NOMO-1 treated with dmso at 0.1 percent for 144 hours (cell line): ENCODE data around the gene FBXO22.
"Not testable (repeated sequence)": the region's sequence is repeated elsewhere in the genome, so short reads cannot be mapped to it uniquely, and the experiment has no call there.

Source experiments
- DNase-seq: peaks from one replicate; lab custom pipeline; 2025; ENCODE audit not compliant: unreplicated experiment; lab: John Stamatoyannopoulos, UW

The FBXO22 gene

DNA sequence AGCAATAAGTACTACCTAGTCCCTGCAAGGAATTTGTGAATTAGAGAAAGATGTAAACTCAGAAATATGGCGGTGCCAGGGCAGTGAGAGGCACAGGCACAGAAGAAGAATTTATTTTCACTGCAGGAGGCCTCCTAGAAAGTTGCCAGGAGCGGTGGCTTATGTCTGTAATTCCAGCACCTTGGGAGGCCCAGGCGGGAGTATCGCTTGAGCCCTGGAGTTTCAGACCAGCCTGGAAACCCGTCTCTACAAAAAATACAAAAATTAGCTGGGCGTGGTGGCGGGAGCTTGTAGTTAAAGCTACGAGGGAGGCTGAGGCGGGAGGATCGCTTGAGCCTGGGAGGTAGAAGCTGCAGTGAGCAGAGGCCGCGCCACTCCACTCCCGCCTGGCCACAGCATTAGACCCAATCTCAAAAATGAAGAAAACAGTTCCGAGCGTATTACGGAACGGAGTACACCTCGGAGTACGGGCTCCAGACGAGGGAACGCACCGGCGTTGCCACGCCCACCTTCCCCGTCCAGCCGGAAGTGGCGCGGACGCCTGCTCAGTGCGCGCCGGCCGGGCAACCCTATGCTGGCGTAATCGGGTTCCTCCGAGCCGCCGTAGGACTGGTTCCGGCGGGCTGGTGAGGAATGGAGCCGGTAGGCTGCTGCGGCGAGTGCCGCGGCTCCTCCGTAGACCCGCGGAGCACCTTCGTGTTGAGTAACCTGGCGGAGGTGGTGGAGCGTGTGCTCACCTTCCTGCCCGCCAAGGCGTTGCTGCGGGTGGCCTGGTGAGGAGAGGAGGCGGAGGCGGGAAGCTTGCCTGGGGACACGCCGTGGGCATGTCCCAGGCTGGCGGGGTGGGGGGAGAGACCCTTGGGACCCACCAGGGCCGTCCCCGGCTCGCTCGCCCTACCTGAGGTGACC lies at the start of gene FBXO22:
TSS of gene FBXO22 (plus strand) at position 548 of the 909 bp plus-strand sequence. CDS start at position 634, 86 bp downstream.
- DNase-seq: peak; percentile 82

DNA sequence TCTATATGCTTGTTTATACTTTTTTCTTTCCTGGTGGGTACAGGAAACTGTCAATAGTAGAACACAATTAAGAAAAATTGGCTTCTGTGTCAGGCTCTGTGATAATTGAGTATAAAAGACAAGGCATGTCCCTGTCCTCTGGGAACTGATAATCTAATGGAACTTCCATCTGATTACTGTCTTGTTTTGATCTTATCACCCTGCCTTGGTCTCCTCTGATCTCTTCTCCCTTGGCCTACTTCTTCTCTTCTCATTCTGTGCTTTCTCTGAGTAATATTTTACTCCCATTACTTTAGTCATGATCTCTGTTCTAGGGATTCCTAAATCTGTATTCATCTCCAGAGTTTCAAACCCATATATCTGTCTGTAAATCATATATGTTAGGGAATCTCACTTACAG lies 45.8 kb upstream of the FBXO22 start:
- DNase-seq: no peak

- DNase-seq: no peak
Observed at GRCh38 chr15:75861750-75862402, 41.8 kb upstream of the FBXO22 start.

GRCh38 chr15:75862796-75863195 lies 40.9 kb upstream of the FBXO22 start:
- no peak for DNase-seq

DNA sequence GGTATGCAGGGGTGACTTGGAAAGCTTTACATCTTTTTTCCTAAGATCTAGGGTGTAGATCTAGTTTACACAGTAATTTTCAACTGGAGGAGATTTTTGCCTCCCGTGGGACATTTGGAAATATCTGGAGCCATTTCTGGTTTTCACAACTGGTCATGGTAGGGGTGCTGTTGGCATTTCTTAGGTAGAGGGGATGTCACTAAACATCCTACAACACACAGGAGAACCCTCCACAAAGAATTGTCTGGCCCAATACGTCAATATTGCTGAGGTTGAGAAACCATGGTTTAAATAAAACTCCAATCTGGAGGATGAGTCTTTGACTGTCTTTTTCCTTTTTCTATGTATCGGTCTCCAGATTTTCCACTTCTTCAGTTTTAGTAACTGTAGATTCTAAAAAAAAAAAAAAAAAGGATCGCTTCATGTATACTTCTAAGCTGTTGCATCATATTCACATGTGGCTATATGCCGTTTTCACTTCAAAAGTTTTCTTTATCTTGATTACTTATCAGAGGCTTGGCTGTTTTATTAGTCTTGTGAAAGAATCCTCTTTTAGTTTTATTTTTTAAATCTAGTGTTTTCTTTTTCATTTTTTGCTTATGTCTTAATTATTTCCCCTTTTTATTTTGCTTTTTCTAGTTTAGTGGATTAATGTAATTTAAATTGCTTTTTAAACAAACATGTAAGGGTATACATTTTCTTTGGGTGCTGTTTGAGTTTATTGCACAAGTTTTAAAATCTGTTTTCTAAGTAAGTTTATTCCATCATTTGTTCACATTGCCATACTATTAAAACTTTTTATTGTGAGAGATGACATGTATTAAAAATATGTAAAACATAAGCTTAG lies 39.2 kb upstream of the FBXO22 start:
- DNase-seq: no peak

DNA sequence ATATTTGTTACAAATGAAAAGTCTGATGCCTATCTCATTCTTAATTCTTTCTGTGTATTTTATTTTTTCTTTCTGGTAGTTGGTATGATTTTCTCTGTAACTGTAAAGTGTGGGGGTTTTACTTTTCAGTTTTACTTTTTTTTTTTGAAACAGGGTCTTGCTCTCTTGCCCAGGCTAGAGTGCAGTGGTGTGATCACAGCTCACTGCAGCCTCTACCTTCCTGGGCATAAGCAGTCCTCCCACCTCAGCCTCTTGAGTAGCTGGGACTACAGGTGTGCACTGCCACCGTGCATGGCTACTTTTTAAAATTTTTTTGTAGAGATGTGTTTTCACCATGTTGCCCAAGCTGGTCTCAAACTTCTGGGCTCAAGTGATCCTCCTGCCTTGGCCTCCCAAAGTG lies 37.6 kb upstream of the FBXO22 start:
- not testable (repeated sequence) for DNase-seq

- DNase-seq: no peak
Observed at GRCh38 chr15:75866916-75867315, 36.8 kb upstream of the FBXO22 start.

DNA sequence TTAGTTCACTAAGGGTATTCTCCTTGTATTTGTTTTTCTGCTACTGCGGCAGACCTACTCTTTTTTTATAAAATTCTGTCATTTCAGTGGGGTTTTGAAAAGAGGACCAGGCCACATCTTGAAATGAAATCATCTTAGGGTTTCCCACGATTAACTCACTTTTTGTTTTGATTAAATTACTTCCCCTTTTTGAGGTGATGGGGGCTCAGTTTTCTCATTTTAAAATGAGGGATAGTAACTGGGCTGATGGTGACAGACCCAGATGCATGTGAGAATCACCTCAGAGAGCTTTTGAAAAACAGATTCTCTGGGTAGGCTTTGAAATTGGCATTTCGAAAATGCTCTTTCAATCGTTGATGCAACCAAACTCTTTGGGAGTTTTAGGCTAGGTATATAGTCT lies 36.2 kb upstream of the FBXO22 start:
- no peak for DNase-seq

DNA sequence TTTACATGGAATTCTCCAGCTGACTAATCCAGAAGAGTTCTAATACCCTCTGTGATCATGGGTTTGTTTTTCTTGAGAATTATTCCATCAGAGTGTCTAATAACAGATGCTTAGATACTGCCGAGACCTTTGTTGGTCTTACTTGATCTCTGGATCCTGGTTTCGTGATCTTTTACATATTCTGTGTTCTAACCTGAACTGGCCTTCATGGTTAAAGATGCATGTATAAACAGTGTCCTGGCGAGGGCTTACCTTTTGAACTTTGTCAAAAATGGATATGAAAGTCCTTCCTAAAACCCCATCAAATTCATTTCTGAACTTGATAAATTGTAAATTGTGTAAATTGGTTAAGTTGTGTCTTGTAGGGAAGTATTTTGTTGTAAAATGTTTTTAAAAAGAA lies 35.7 kb upstream of the FBXO22 start:
- DNase-seq: no peak

DNA sequence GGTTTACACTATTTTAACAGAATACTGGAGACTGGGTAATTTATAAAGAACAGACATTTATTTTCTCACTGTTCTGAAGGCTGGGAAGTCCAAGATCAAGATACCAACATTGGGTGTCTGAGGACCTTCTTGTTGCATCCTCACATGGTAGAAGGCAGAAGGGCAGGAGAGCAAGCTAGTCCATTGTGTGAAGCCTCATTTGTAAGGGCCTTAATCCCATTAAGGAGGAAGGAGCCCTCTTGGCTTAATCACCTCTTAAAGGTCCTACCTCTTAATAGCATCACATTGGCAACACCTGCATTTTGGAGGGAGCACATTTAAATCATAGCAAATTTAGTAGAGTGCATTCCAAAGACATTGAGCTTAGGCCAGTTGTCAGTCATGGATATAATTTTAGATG lies 34.2 kb upstream of the FBXO22 start:
- no peak for DNase-seq

GRCh38 chr15:75871589-75871988 lies 32.1 kb upstream of the FBXO22 start:
- DNase-seq: not testable (repeated sequence)

- no peak for DNase-seq
Observed at GRCh38 chr15:75872403-75872990, 31.2 kb upstream of the FBXO22 start.

- no peak for DNase-seq
Observed at GRCh38 chr15:75884041-75884440, 19.6 kb upstream of the FBXO22 start.

- no peak for DNase-seq
Observed at GRCh38 chr15:75887178-75887577, 16.5 kb upstream of the FBXO22 start.

DNA sequence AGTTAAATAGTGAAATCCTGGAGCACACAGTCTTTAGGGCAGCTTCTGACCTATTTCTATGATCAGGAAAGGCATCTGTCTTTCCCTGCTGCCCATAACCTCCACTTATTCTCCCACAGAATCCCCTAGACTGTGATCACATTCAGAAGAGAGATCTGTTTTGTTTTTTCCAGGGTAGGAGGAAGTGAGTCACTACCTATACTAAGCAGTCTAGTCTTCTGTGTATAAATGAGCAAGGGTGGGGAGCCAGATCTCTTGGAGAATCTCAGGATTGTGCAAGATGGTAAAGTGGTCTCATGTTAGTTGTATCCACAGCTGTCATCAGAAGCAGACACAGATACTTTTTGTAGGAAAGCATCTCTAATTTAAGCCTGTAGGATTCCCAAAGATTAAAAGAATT lies 11.8 kb upstream of the FBXO22 start:
- DNase-seq: peak; percentile 4

DNA sequence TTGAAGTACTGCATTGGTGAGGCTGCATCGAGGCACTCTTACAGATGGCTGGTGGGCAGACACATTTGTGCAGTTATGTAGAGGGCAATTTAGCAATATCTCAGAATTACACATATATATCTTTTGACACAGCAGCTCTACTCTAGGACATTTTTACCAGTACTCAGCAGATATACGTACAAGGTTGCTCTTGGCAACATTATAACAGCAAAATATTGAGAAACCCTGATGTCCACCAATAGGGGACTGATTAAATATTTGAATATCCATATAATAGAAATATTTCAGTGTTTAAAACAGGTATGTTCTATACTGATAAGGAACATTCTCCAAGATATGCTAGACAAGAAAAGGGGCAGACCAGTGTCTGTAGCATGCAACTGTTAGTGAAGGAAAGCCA lies 7.9 kb upstream of the FBXO22 start:
- DNase-seq: no peak

DNA sequence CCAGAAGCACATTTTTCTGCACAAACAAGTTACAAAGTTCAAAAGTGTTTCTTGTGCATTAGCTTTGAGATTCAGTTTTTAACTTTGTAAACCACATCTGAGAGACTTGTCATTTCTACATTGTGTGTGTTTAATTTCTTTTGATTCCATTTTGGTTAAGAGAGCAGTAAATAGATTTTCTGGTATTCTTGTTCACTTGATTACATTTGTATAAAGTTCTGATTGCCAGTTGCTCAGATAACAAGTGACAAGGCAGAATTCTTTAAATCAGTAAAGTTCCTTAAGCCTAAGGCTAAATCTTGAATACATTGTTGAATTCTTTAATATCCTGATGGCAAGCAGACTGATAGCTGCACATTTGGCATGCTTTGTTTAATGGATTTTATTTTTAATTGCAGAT lies 3.1 kb upstream of the FBXO22 start:
- no peak for DNase-seq

DNA sequence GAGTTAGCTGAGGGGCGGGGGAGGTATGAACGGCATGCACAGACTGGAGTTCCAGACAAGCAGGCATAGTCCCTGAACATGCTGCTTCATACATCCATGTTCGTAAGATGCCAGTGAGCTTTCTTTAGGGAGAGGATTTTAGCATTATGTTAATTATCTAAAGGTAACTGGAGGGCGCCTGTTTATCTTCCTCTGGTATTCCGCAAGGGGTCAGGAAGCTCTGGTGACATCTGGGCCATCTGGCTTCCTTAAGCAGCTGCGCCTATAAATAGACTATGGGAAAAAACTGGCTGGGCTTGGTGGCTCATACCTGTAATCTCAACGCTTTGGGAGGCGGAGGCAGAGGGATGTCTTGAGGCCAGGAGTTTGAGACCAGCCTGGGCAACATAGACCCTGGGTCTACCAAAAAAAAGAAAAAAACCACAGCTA lies 1.5 kb upstream of the FBXO22 start:
- DNase-seq: no peak

DNA sequence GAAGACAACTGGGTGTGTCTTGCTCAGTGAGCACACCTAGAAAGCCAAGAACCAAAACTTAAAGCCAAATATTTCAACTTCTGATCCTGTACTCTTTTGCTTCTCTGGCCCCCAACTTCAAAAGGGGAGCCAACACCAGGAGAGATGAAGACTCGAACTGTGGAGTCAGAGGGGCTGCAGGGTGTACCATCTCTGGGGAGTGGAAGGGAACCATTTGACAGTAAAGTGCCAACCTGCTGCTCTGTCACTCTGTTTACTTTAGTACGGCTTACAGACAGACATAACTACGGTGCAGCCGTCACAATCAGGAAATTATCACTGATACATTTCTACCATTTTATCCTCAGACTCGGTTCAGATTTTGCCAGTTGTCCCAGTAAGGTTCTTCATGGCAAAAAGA lies 1.6 kb downstream of the FBXO22 start:
- DNase-seq: no peak

DNA sequence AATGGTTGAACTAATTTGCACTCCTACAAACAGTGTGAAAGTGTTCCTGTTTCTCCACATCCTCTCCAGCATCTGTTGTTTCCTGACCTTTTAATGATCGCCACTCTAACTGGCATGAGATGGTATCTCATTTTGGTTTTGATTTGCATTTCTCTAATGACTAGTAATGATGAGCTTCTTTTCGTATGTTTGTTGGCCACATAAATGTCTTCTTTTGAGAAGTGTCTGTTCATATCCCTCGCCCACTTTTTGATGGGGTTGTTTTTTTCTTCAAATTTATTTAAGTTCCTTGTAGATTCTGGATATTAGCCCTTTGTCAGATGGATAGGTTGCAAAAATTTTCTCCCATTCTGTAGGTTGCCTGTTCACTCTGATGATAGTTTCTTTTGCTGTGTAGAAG lies 6.7 kb downstream of the FBXO22 start:
- DNase-seq: not testable (repeated sequence)

DNA sequence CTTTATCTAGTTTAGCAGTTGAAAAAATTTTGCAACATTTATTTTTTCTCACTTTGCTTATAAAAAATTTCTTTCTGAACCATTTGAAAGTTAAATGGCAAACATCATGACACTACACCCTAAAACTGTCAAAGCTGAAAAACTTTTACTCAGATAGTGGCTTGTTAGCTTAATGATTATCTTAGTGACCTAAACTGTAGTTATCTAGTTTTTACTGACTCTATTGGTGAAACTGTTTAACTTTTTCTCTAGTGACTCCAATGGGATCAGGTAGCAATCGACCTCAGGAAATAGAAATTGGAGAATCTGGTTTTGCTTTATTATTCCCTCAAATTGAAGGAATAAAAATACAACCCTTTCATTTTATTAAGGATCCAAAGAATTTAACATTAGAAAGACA lies 13.3 kb downstream of the FBXO22 start:
- DNase-seq: no peak
